ENCODE data around the gene MED14. TPM values are rescaled to one million over a fixed set of nuclear protein-coding genes. Genes with fewer than 3 reads are reported as not detected.

Gene MED14
- polyA plus RNA-seq, 1 donor, result 37.6 TPM

- no peak for DNase-seq (ENCODE audit: low read depth)
Observed at GRCh38 chrX:40729598-40730584, 5.5 kb downstream of the MED14 start.

- DNase-seq (ENCODE audit: low read depth), result no peak
Observed at GRCh38 chrX:40727581-40728252, 7.6 kb downstream of the MED14 start.

GRCh38 chrX:40727093-40727492 is 8.2 kb downstream of the MED14 start:
- no peak for DNase-seq (ENCODE audit: low read depth)

GRCh38 chrX:40722930-40723329 is 12.4 kb downstream of the MED14 start:
- DNase-seq (ENCODE audit: low read depth), result no peak

- DNase-seq (ENCODE audit: low read depth), result no peak
Observed at GRCh38 chrX:40721489-40722106, 13.7 kb downstream of the MED14 start.

- no peak for DNase-seq (ENCODE audit: low read depth)
Observed at GRCh38 chrX:40720792-40721191, 14.6 kb downstream of the MED14 start.

GRCh38 chrX:40720339-40720738 is 15.0 kb downstream of the MED14 start:
- DNase-seq (ENCODE audit: low read depth), result no peak

- no peak for DNase-seq (ENCODE audit: low read depth)
Observed at GRCh38 chrX:40719731-40720130, 15.6 kb downstream of the MED14 start.

GRCh38 chrX:40719218-40719617 is 16.1 kb downstream of the MED14 start:
- no peak for DNase-seq (ENCODE audit: low read depth)

- DNase-seq (ENCODE audit: low read depth), result no peak
Observed at GRCh38 chrX:40709395-40709794, 25.9 kb downstream of the MED14 start.

- no peak for DNase-seq (ENCODE audit: low read depth)
Observed at GRCh38 chrX:40705658-40706312, 29.6 kb downstream of the MED14 start.

GRCh38 chrX:40700640-40701342 is 34.6 kb downstream of the MED14 start:
- no peak for DNase-seq (ENCODE audit: low read depth)

GRCh38 chrX:40698851-40699250 is 36.5 kb downstream of the MED14 start:
- no peak for DNase-seq (ENCODE audit: low read depth)

- no peak for DNase-seq (ENCODE audit: low read depth)
Observed at GRCh38 chrX:40694802-40695201, 40.5 kb downstream of the MED14 start.

GRCh38 chrX:40688929-40689328 is 46.4 kb downstream of the MED14 start:
- no peak for DNase-seq (ENCODE audit: low read depth)

GRCh38 chrX:40687169-40687568 is 48.2 kb downstream of the MED14 start:
- DNase-seq (ENCODE audit: low read depth), result no peak

- no peak for DNase-seq (ENCODE audit: low read depth)
Observed at GRCh38 chrX:40685362-40685918, 49.9 kb downstream of the MED14 start.

GRCh38 chrX:40684092-40684491 is 51.2 kb downstream of the MED14 start:
- DNase-seq (ENCODE audit: low read depth), result no peak

GRCh38 chrX:40683245-40683644 is 52.1 kb downstream of the MED14 start:
- no peak for DNase-seq (ENCODE audit: low read depth)

- DNase-seq (ENCODE audit: low read depth), result no peak
Observed at GRCh38 chrX:40671126-40671525, 64.2 kb downstream of the MED14 start.

Measured in forelimb muscle (tissue), 1 donor.